IMR-90 (cell line): ENCODE measurements around the gene TTC7B. TPM values are rescaled to one million over a fixed set of nuclear protein-coding genes. Genes with fewer than 3 reads are reported as not detected.

Experiments used
- ATAC-seq: fragments of 200-7000 bp; cut with Tn5 transposase; 2 replicates; pipeline ENCODE4 v1.9.1; 2020; ENCODE audit warnings: low read depth, mild to moderate bottlenecking, moderate library complexity
- BruUV-seq: library from RNA; stranded (reverse); fragments of 400-500 nt; replicated peaks from 2 replicates; lab custom pipeline; 2021; lab: Mats Ljungman, UMichigan
- CTCF ChIA-PET: fragments of 300-600 bp; formaldehyde crosslinking; extraction: SDS; loops from one replicate; lab custom pipeline; 2021; ENCODE audit warnings: antibody characterized with exemption; lab: Yijun Ruan, JAX
- POLR2A ChIA-PET: fragments of 300-600 bp; sonication (Branson Sonifier 250); formaldehyde crosslinking; loops from one replicate; lab custom pipeline; 2022; ENCODE audit warnings: antibody characterized with exemption; ENCODE audit not compliant: unreplicated experiment; lab: Charles Lee
- DNase-seq: peaks from one replicate; pipeline ENCODE4 v3.0.0; 2013
- H2AFZ ChIP-seq: replicated peaks from 2 replicates; pipeline ENCODE3; 2013; ENCODE audit warnings: low read length, mild to moderate bottlenecking; ENCODE audit not compliant: poor library complexity
- H2AK5ac ChIP-seq: 2 replicates; pipeline ENCODE4 v1.6.1; 2013; ENCODE audit warnings: low read depth, low read length, inconsistent platforms
- H2AK9ac ChIP-seq: replicated peaks from 2 replicates; pipeline ENCODE3; 2013; ENCODE audit warnings: mild to moderate bottlenecking, low read depth, low read length, moderate library complexity; ENCODE audit not compliant: poor library complexity
- H2BK120ac ChIP-seq: 2 replicates; pipeline ENCODE4 v1.6.1; 2013; ENCODE audit warnings: low read depth, low read length, inconsistent platforms
- H2BK15ac ChIP-seq: 3 replicates; pipeline ENCODE4 v1.6.1; 2013; ENCODE audit warnings: low read depth, low read length, inconsistent platforms
- H2BK20ac ChIP-seq: 2 replicates; pipeline ENCODE4 v1.6.1; 2013; ENCODE audit warnings: low read depth, mild to moderate bottlenecking, inconsistent platforms, low read length, moderate library complexity
- H2BK5ac ChIP-seq: 2 replicates; pipeline ENCODE4 v1.6.1; 2013; ENCODE audit warnings: mild to moderate bottlenecking, low read depth, low read length, inconsistent platforms; ENCODE audit not compliant: poor library complexity, severe bottlenecking
- H3K14ac ChIP-seq: replicated peaks from 2 replicates; pipeline ENCODE4 v1.6.1; 2013; ENCODE audit warnings: low read depth, low read length, inconsistent platforms
- H3K18ac ChIP-seq: 2 replicates; pipeline ENCODE4 v1.6.1; 2013; ENCODE audit warnings: low read depth, low read length, control low read depth
- H3K23ac ChIP-seq: 2 replicates; pipeline ENCODE4 v1.6.1; 2013; ENCODE audit warnings: low read depth, low read length, inconsistent platforms
- H3K27ac ChIP-seq: 2 replicates; pipeline ENCODE4 v1.5.1; 2013; ENCODE audit warnings: mild to moderate bottlenecking, control low read depth, low read length; ENCODE audit not compliant: insufficient read depth
- H3K27me3 ChIP-seq: 2 replicates; pipeline ENCODE4 v1.6.1; 2013; ENCODE audit warnings: low read length; ENCODE audit not compliant: control insufficient read depth, insufficient read depth
- H3K36me3 ChIP-seq: 2 replicates; pipeline ENCODE4 v1.6.1; 2013; ENCODE audit warnings: low read length, mixed read lengths; ENCODE audit not compliant: control insufficient read depth, insufficient read depth
- H3K4ac ChIP-seq: 2 replicates; pipeline ENCODE4 v1.6.1; 2013; ENCODE audit warnings: low read depth, low read length, inconsistent platforms
- H3K4me1 ChIP-seq: 2 replicates; pipeline ENCODE4 v1.6.1; 2013; ENCODE audit warnings: low read length, mixed read lengths; ENCODE audit not compliant: control insufficient read depth, insufficient read depth
- H3K4me2 ChIP-seq: 2 replicates; pipeline ENCODE4 v1.6.1; 2013; ENCODE audit warnings: low read depth, mild to moderate bottlenecking, control low read depth, low read length, moderate library complexity
- H3K4me3 ChIP-seq: 2 replicates; pipeline ENCODE4 v1.5.1; 2013; ENCODE audit warnings: low read depth, mild to moderate bottlenecking, control low read depth, low read length, moderate library complexity; ENCODE audit not compliant: insufficient read depth
- H3K56ac ChIP-seq: 2 replicates; pipeline ENCODE4 v1.6.1; 2013; ENCODE audit warnings: low read length, inconsistent platforms; ENCODE audit not compliant: insufficient read depth; ENCODE audit errors: extremely low read depth
- H3K79me1 ChIP-seq, 2 experiments: 2 replicates each; pipeline ENCODE4 v1.6.1; 2013; ENCODE audit warnings: low read length in 2 of 2, inconsistent platforms in 1 of 2, low read depth in 1 of 2
- H3K9ac ChIP-seq: 2 replicates; pipeline ENCODE4 v1.6.1; 2013; ENCODE audit warnings: low read depth, low read length, control low read depth
- H3K9me1 ChIP-seq: 2 replicates; pipeline ENCODE4 v1.6.1; 2013; ENCODE audit warnings: low read length, inconsistent platforms; ENCODE audit not compliant: insufficient read depth
- H3K9me3 ChIP-seq: 2 replicates; pipeline ENCODE4 v1.6.1; 2013; ENCODE audit warnings: low read length; ENCODE audit not compliant: control insufficient read depth, insufficient read depth
- H4K20me1 ChIP-seq: 2 replicates; pipeline ENCODE4 v1.6.1; 2013; ENCODE audit warnings: low read length, inconsistent platforms; ENCODE audit not compliant: insufficient read depth
- H4K5ac ChIP-seq: 2 replicates; pipeline ENCODE4 v1.6.1; 2013; ENCODE audit warnings: mild to moderate bottlenecking, low read depth, low read length, control low read depth
- H4K8ac ChIP-seq, 2 experiments: 2 replicates each; pipeline ENCODE4 v1.6.1; 2013; ENCODE audit warnings: low read depth in 2 of 2, low read length in 2 of 2, control low read depth in 1 of 2, inconsistent platforms in 1 of 2
- H4K91ac ChIP-seq: 2 replicates; pipeline ENCODE4 v1.6.1; 2013; ENCODE audit warnings: low read depth, low read length, inconsistent platforms; ENCODE audit not compliant: insufficient read depth
- CEBPB ChIP-seq: IDR thresholded peaks from 2 replicates; pipeline ENCODE4 v1.6.1; 2012; ENCODE audit warnings: low read depth, low read length, improper control_type of control experiment
- CHD1 ChIP-seq: IDR thresholded peaks from 2 replicates; pipeline ENCODE4 v1.6.1; 2012; ENCODE audit warnings: low read depth, low read length, improper control_type of control experiment
- ELK1 ChIP-seq: fragments of 150-350 bp; IDR thresholded peaks from 2 replicates; pipeline ENCODE4 v1.6.1; 2016; ENCODE audit warnings: low read depth, mild to moderate bottlenecking, low read length, moderate library complexity, borderline replicate concordance
- FOS ChIP-seq: fragments of 150-350 bp; IDR thresholded peaks from 2 replicates; pipeline ENCODE4 v1.6.1; 2016; ENCODE audit warnings: low read depth, low read length
- NFE2L2 ChIP-seq: fragments of 150-350 bp; IDR thresholded peaks from 2 replicates; pipeline ENCODE4 v1.6.1; 2016; ENCODE audit warnings: low read depth, mild to moderate bottlenecking, low read length
- SMC3 ChIP-seq: fragments of 150-350 bp; IDR thresholded peaks from 2 replicates; pipeline ENCODE4 v1.6.1; 2016; ENCODE audit warnings: low read depth, mild to moderate bottlenecking, antibody characterized with exemption, low read length, moderate library complexity
- WGBS, 2 experiments: methylation state at CpG; one replicate each; pipeline versions ENCODE4 v1.1.5 to v1.1.7; 2013; ENCODE audit warnings: missing lambda C conversion rate in 2 of 2; ENCODE audit not compliant: insufficient read length in 1 of 2; ENCODE audit errors: extremely low coverage in 2 of 2; 5-methylcytosine and 5-hydroxymethylcytosine counted together
- dilution Hi-C: fragments of 300-500 bp; cut with HindIII; formaldehyde crosslinking; loops from one replicate; pipeline ENCODE4 v1.14.3; 2018; ENCODE audit warnings: low sequenced_read_pairs; ENCODE audit not compliant: unreplicated experiment
- in situ Hi-C: fragments of 300-500 bp; cut with MboI; formaldehyde crosslinking; loops from 3 replicates; pipeline ENCODE4 v1.14.3; 2019; ENCODE audit warnings: low sequenced_read_pairs, inconsistent platforms, mixed read lengths
- intact Hi-C: fragments of 100-400 bp; cut with micrococcal nuclease; formaldehyde crosslinking; loops from 2 replicates; pipeline ENCODE4 v1.10.0; 2022
- polyA plus RNA-seq, 3 experiments: library from polyadenylated mRNA; depleted of rRNA; stranded (reverse); fragments of >200 nt; gene quantifications; 2 replicates each; pipeline ENCODE4 v1.2.3, GENCODE V29; 2012; ENCODE audit warnings: low replicate concordance in 1 of 3
- total RNA-seq: library from RNA; depleted of rRNA; stranded (reverse); fragments of >200 nt; gene quantifications from 2 replicates; pipeline ENCODE4 v1.2.3, GENCODE V29; 2012
- TF ChIP-seq, protein P1 (sequence below): fragments of 150-350 bp; IDR thresholded peaks from 2 replicates; pipeline ENCODE4 v1.6.1; 2017; ENCODE audit warnings: mild to moderate bottlenecking, antibody characterized with exemption, low read length, low read depth
- TF ChIP-seq, protein P2 (sequence below): conservative IDR thresholded peaks from 2 replicates; pipeline ENCODE4 v1.5.1; 2012; ENCODE audit warnings: mild to moderate bottlenecking, low read depth, low read length, improper control_type of control experiment

TTC7B gene
- total and polyA plus RNA-seq, 2 of the 4 experiments (the other 2 are of a cell fraction), result 18.1 to 35.3 TPM

- ATAC-seq, result no peak
- H2BK5ac ChIP-seq, result no peak overlapping the region
- no TSS peak for BruUV-seq
- H3K4ac ChIP-seq, result no peak overlapping the region
- dilution Hi-C loops (no loop called here), in situ Hi-C loops (no loop called here), intact Hi-C loops (no loop called here)
- no peak overlapping the region for H3K56ac ChIP-seq
- no peak overlapping the region for H2AFZ ChIP-seq
- H2BK15ac ChIP-seq, result no peak overlapping the region
- no peak overlapping the region for H3K18ac ChIP-seq
- ChIA-PET CTCF (no interaction called here), POLR2A (no interaction called here)
- H4K91ac ChIP-seq, result no peak overlapping the region
- H2BK20ac ChIP-seq, result no peak overlapping the region
- H3K27me3 ChIP-seq, result no peaks in the 10 kb centered on the region
- no peak overlapping the region for H2AK5ac ChIP-seq
- no peaks in the 10 kb centered on the region for H4K20me1 ChIP-seq
- peaks cover 14% of the 10 kb centered on the region for H3K9me1 ChIP-seq
- no peak overlapping the region for H3K27ac ChIP-seq
- H4K8ac ChIP-seq, result no peak overlapping the region
- no peak overlapping the region for H3K23ac ChIP-seq
- TF ChIP-seq ELK1 (no peak), CHD1 (no peak), CEBPB (no peak), SMC3 (no peak), NFE2L2 (no peak), FOS (no peak)
- TF ChIP-seq, protein P1, sequence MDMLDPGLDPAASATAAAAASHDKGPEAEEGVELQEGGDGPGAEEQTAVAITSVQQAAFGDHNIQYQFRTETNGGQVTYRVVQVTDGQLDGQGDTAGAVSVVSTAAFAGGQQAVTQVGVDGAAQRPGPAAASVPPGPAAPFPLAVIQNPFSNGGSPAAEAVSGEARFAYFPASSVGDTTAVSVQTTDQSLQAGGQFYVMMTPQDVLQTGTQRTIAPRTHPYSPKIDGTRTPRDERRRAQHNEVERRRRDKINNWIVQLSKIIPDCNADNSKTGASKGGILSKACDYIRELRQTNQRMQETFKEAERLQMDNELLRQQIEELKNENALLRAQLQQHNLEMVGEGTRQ, result no peak
- TF ChIP-seq, protein P2, sequence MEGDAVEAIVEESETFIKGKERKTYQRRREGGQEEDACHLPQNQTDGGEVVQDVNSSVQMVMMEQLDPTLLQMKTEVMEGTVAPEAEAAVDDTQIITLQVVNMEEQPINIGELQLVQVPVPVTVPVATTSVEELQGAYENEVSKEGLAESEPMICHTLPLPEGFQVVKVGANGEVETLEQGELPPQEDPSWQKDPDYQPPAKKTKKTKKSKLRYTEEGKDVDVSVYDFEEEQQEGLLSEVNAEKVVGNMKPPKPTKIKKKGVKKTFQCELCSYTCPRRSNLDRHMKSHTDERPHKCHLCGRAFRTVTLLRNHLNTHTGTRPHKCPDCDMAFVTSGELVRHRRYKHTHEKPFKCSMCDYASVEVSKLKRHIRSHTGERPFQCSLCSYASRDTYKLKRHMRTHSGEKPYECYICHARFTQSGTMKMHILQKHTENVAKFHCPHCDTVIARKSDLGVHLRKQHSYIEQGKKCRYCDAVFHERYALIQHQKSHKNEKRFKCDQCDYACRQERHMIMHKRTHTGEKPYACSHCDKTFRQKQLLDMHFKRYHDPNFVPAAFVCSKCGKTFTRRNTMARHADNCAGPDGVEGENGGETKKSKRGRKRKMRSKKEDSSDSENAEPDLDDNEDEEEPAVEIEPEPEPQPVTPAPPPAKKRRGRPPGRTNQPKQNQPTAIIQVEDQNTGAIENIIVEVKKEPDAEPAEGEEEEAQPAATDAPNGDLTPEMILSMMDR, result no peak
- peaks cover 12% of the 10 kb centered on the region for H3K4me1 ChIP-seq
- no peak overlapping the region for H3K14ac ChIP-seq
- DNase-seq, result no peak
- no peak overlapping the region for H2BK120ac ChIP-seq
- no peak overlapping the region for H3K4me3 ChIP-seq
- H3K9me3 ChIP-seq, result no peaks in the 10 kb centered on the region
- H4K5ac ChIP-seq, result no peak overlapping the region
- H3K9ac ChIP-seq, result no peak overlapping the region
- no peak overlapping the region for H3K4me2 ChIP-seq
- H3K79me1 ChIP-seq, result no peaks in the 10 kb centered on the region
- H3K36me3 ChIP-seq, result peaks cover 5% of the 10 kb centered on the region; the same call in 1 of the 2 replicates
- 82% methylated on average over 6 of the region's 12 CpGs; no CpG with 5 or more reads in 1 of the 2 experiments for WGBS, 2 experiments
- H2AK9ac ChIP-seq, result peak overlapping the region; percentile 17
Measured at GRCh38 chr14:90656973-90657372, 159.3 kb downstream of the TTC7B start.
